HG03442 (cell line): ENCODE results near the gene DLG1.
"Not testable (repeated sequence)": the region's sequence is repeated elsewhere in the genome, so short reads cannot be mapped to it uniquely, and the experiment has no call there.

Source experiments
- ATAC-seq: cut with Tn5 transposase; IDR thresholded peaks from one replicate; pipeline ENCODE4 v1.9.1; 2021; ENCODE audit warnings: mild to moderate bottlenecking, moderate library complexity; ENCODE audit not compliant: unreplicated experiment

Gene DLG1

DNA sequence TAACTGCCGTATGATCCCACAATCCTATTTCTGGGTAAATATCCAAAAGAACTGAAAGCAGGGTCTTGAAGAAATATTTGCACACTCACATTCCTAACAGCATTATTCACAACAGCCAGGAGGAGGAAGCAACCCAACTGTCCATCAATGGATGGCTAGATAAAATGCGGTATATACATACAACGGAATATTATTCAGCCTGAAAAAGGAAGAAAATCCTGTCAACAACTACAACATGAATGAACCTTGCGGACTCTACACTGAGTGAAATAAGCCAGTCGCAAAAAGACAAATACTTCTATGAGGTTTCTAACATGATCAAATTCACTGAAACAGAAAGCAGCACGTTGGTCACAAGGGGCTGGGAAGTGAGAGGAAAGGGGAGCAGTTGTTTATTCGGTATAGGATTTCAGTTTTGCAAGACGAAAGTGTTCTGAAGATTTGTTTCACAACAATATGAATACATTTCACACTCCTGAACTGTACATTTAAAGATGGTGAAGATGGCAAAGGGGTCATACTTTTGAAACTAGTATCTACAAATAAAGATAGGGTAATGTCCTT, 6.2 kb downstream of the DLG1 start:
- no peak for ATAC-seq

- no peak for ATAC-seq
Measured at GRCh38 chr3:197289726-197290125, 8.7 kb downstream of the DLG1 start.

GRCh38 chr3:197286678-197287077, 11.7 kb downstream of the DLG1 start:
- no peak for ATAC-seq

- ATAC-seq = no peak
Measured at GRCh38 chr3:197285557-197285956, 12.9 kb downstream of the DLG1 start.

GRCh38 chr3:197283045-197283444, 15.4 kb downstream of the DLG1 start:
- no peak for ATAC-seq

DNA sequence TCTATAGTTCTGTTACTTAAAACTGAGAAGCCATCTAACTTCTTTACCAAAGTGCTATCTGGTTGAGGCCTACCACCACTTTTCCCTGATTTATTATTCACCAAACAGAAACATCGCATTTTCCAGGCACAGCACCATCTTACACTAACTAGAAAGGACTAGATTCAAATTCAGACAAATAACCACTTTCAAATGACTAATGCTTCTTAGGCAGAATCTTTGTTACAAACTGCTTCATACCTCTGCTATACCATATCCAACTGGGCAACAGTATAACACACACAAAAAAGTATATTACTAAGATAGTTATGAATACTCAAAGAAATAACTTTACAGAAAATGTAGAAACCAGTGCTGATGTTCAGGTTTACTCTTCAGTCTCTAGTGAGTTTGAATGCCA, 16.6 kb downstream of the DLG1 start:
- no peak for ATAC-seq

- no peak for ATAC-seq
Measured at GRCh38 chr3:197280156-197280555, 18.3 kb downstream of the DLG1 start.

DNA sequence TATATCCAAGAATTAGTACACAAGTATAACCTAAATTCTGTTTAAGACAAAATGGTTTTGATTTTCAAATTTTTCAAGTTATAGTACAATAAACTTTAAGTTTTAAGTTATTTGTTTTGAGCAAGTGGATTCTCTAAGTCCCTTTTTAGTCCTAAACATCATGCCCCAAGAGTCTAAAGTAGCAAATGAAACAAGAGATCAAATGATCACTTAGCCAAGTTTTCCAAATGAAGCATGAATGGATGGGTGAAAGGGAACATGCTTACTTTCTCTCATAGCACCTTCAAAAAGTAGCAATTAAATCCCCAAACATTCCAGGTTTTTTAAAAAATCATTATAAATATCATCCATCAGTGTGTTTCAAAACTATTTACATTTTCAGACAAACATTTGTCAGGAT, 19.5 kb downstream of the DLG1 start:
- no peak for ATAC-seq

GRCh38 chr3:197276808-197277207, 21.6 kb downstream of the DLG1 start:
- not testable (repeated sequence) for ATAC-seq

DNA sequence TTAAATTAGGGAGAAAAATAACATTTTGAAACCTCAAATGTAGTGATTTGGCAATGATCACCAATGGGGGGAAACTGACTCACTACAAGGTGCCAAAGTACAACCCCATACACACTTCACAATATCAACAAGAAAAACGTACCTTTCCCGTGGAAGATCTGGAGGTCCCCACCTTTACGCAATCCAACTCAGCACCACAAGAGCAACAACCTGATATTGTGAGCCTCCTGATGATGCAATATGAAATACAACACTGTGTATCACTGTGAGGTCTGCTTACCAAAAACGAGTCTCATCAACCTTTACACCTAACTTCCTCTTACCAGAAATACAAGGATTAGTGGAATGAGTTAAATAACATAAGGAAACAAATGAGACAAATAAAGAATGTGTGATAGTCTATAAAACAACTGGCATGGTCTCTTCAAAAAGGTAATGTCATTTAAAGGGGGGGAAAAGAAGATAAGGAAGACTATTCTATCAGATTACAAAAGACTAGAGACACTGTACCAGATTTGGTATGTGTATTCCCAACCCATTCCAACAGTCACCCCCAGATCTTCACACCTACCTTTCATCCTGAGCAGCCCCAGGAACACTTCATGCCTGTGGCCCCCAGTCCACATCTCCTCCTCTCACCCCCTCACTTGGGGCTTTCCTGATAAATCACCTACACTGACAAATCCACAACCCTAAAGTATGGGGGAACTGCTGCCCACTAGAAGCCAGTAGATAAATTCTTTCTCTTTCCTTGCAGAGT, 27.7 kb downstream of the DLG1 start:
- no peak for ATAC-seq

GRCh38 chr3:197269024-197269423, 29.4 kb downstream of the DLG1 start:
- ATAC-seq = no peak

GRCh38 chr3:197268294-197268693, 30.1 kb downstream of the DLG1 start:
- no peak for ATAC-seq

- ATAC-seq = no peak
Measured at GRCh38 chr3:197266331-197266730, 32.1 kb downstream of the DLG1 start.

GRCh38 chr3:197262709-197263108, 35.7 kb downstream of the DLG1 start:
- no peak for ATAC-seq

GRCh38 chr3:197261164-197261509, 37.3 kb downstream of the DLG1 start:
- no peak for ATAC-seq

GRCh38 chr3:197260491-197261163, 37.8 kb downstream of the DLG1 start:
- no peak for ATAC-seq

GRCh38 chr3:197259096-197259495, 39.3 kb downstream of the DLG1 start:
- ATAC-seq = no peak

DNA sequence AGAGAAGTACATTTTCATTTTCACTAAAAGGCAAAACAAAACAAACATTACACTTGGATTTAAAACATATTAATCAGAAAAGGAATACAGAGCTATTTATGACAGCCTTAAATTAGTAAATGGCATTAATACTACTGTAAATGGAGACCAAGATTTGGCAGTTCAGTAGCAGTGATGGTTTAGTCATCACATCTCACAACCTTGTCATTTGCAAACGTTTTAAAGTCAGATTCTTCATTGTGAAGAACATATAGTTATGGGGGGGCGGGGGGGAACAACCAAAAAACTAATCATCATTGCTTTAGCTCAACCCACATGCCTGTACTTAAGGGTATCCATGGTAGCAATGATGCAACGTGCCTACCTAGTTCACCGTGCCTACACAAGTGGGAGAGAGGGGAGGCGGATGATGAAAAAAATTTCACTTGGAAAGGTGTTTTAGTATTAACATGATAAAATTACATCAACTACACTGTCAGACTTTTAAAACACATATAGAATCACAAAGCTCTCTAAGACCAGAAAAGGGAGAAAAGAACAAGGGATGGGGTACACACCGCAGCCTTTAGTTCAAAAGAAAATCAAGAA, 40.1 kb downstream of the DLG1 start:
- ATAC-seq = no peak

- ATAC-seq = no peak
Measured at GRCh38 chr3:197257711-197258110, 40.7 kb downstream of the DLG1 start.

GRCh38 chr3:197256836-197257444, 41.5 kb downstream of the DLG1 start:
- no peak for ATAC-seq

DNA sequence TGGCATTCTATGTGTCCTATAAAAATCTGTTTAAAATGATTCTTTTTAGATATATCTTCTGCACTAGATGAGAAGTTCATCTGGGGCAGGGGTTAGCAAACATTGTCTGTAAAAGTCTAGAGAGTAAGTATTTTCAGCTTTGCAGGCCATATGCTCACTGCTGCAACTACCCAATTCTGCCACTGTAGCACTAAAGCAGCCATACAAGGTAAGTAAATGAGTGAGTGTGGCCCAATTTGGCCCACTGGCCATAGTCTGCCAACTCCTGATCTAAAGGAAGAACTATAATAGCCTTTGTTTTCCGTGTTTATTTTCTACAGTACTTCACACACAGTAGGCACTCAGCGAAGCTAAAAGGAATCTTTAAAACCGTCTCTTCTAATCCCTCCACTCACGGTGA, 42.3 kb downstream of the DLG1 start:
- no peak for ATAC-seq
